AG04449 (cell line): ENCODE results near the gene FBRS.

ENCODE experiments used
- CTCF ChIA-PET: fragments of 350-600 bp; formaldehyde crosslinking; extraction: SDS; loops from one replicate; lab custom pipeline; 2021; ENCODE audit warnings: antibody characterized with exemption; lab: Yijun Ruan, JAX
- POLR2A ChIA-PET: fragments of 400-600, 350-600 bp; formaldehyde crosslinking; extraction: SDS; loops from one replicate; lab custom pipeline; 2020; ENCODE audit warnings: antibody characterized with exemption, inconsistent platforms; lab: Yijun Ruan, JAX
- DNase-seq: peaks from one replicate; pipeline ENCODE4 v3.0.0-alpha.2; 2010; ENCODE audit warnings: low read depth, low spot score
- H3K4me3 ChIP-seq: 2 replicates; pipeline ENCODE4 v1.5.1; 2011; ENCODE audit warnings: low read depth, mild to moderate bottlenecking, control low read depth, low read length
- TF ChIP-seq, protein P1 (sequence below): IDR thresholded peaks from one replicate; pipeline ENCODE4 v1.5.1; 2011; ENCODE audit warnings: mild to moderate bottlenecking, moderate library complexity, low read length, control low read depth, inconsistent platforms; ENCODE audit not compliant: insufficient read depth; ENCODE audit errors: missing control alignments

FBRS gene

GRCh38 chr16:30660424-30661261 is 2.4 kb downstream of the FBRS start:
- peak overlapping the region; percentile 80 for H3K4me3 ChIP-seq
- POLR2A ChIA-PET = interaction anchor here (0.6 to 2.7 kb wide), 4 partner anchors 10 to 1805 kb away, joined by 3 to 14 read pairs (median 7); partner anchors contain the start of gene PRR14
- DNase-seq = no peak
- TF ChIP-seq, protein P1, sequence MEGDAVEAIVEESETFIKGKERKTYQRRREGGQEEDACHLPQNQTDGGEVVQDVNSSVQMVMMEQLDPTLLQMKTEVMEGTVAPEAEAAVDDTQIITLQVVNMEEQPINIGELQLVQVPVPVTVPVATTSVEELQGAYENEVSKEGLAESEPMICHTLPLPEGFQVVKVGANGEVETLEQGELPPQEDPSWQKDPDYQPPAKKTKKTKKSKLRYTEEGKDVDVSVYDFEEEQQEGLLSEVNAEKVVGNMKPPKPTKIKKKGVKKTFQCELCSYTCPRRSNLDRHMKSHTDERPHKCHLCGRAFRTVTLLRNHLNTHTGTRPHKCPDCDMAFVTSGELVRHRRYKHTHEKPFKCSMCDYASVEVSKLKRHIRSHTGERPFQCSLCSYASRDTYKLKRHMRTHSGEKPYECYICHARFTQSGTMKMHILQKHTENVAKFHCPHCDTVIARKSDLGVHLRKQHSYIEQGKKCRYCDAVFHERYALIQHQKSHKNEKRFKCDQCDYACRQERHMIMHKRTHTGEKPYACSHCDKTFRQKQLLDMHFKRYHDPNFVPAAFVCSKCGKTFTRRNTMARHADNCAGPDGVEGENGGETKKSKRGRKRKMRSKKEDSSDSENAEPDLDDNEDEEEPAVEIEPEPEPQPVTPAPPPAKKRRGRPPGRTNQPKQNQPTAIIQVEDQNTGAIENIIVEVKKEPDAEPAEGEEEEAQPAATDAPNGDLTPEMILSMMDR = no peak
- CTCF ChIA-PET = interaction anchor here (1.1 to 3.8 kb wide), 6 partner anchors 10 to 33 kb away, joined by 3 to 32 read pairs (median 4); partner anchors contain the start of gene PRR14

- TF ChIP-seq, protein P1 = no peak
- ChIA-PET POLR2A (no interaction called here), CTCF (interaction anchor here (1.1 kb wide), 1 partner anchor 618 kb away, joined by 3 read pairs; no protein-coding TSS in a partner anchor)
These were observed 4.2 kb downstream of the FBRS start for GRCh38 chr16:30662449-30662848.

DNA sequence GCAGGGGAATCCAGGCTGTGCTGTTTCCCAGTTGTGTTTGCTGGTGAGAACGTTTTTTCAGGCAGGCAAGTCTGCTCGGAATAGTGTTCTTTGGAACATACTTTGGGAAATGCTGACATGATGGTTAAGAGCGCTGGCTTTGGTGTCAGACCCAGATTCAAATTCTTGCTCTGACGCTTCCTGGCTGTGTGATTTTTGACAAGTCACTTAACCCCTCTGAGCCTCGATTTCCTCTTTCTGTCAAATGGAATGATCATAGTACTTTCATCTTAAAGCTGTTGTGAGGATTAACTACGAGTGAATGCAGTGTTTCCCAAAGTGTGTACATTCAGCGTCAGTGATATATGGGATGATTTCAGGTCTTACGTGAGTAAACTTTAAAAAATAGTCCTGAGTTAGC is 4.8 kb downstream of the FBRS start:
- ChIA-PET CTCF (interaction anchor here (0.7 to 1.5 kb wide), 2 partner anchors 31 to 128 kb away, joined by 3 to 5 read pairs; no protein-coding TSS in a partner anchor), POLR2A (no interaction called here)
- TF ChIP-seq, protein P1 = no peak
- no peak for DNase-seq
- no peak overlapping the region for H3K4me3 ChIP-seq

More at GRCh38 chr16:30662449-30662848, 4.2 kb downstream of the FBRS start:
- DNase-seq = no peak
- H3K4me3 ChIP-seq = no peak overlapping the region

DNA sequence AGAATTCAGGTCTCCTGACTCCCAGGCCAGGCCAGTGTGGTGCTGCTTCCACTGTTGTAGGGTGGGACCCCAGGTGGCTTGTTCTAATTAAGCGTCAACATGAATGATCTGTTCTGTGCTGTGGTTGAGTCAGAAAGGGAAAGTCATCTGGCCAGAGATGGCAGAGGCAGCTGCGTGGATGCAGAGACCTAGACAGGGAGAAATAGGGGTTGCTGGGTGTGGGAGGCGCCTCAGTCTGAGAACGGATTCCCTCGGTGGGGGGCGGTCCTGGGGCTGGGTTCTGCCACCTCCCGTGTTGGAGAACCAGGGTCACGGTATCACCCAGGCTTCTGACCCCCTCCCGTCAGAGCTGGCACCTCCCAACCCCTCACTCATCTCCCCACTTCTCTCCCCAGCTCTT is 5.6 kb downstream of the FBRS start:
- H3K4me3 ChIP-seq = no peak overlapping the region
- DNase-seq = no peak
- TF ChIP-seq, protein P1 = no peak
- ChIA-PET CTCF (interaction anchor here (1.5 kb wide), 1 partner anchor 30 kb away, joined by 5 read pairs; no protein-coding TSS in a partner anchor), POLR2A (no interaction called here)

- H3K4me3 ChIP-seq = no peak overlapping the region
- TF ChIP-seq, protein P1 = no peak
- ChIA-PET POLR2A (no interaction called here), CTCF (interaction anchor here (1.6 to 2.0 kb wide), 3 partner anchors 14 to 33 kb away, joined by 5 to 17 read pairs (median 7); no protein-coding TSS in a partner anchor)
- DNase-seq = no peak
These were observed 6.4 kb downstream of the FBRS start for GRCh38 chr16:30664616-30665109.
